ENCODE results near the gene SLC9A2. TPM values are rescaled to one million over a fixed set of nuclear protein-coding genes. Genes with fewer than 3 reads are reported as not detected.

Gene SLC9A2
- total RNA-seq, 1 donor from 2014 or later, result not detected

- no peak for DNase-seq (ENCODE audit: low spot score)
- Histone ChIP-seq H3K27me3 (no peaks in the 10 kb centered on the region), H3K79me2 (ENCODE audit: low read depth) (no peaks in the 10 kb centered on the region), H3K4me3 (no peak overlapping the region), H4K20me1 (ENCODE audit: low read depth) (no peaks in the 10 kb centered on the region), H3K9ac (no peak overlapping the region), H3K36me3 (no peaks in the 10 kb centered on the region), H3K9me3 (ENCODE audit: low read depth) (no peaks in the 10 kb centered on the region), H3K4me1 (no peaks in the 10 kb centered on the region), H3K4me2 (no peak overlapping the region), H3K27ac (no peak overlapping the region), H3F3A (ENCODE audit: low read depth) (no peaks in the 10 kb centered on the region), H2AFZ (replicated peaks) (no peak overlapping the region)
- Mint-ChIP-seq H3K4me3 (no peak overlapping the region), H3K4me1 (no peaks in the 10 kb centered on the region), H3K9me3 (no peaks in the 10 kb centered on the region), H3K27ac (no peak overlapping the region), H3K36me3 (no peaks in the 10 kb centered on the region), H3K27me3 (ENCODE audit: insufficient read depth, low read depth) (no peaks in the 10 kb centered on the region)
- TF ChIP-seq EZH2phosphoT487 (IDR thresholded peaks at IDR 0.05), result no peak
- TF ChIP-seq, protein P1, sequence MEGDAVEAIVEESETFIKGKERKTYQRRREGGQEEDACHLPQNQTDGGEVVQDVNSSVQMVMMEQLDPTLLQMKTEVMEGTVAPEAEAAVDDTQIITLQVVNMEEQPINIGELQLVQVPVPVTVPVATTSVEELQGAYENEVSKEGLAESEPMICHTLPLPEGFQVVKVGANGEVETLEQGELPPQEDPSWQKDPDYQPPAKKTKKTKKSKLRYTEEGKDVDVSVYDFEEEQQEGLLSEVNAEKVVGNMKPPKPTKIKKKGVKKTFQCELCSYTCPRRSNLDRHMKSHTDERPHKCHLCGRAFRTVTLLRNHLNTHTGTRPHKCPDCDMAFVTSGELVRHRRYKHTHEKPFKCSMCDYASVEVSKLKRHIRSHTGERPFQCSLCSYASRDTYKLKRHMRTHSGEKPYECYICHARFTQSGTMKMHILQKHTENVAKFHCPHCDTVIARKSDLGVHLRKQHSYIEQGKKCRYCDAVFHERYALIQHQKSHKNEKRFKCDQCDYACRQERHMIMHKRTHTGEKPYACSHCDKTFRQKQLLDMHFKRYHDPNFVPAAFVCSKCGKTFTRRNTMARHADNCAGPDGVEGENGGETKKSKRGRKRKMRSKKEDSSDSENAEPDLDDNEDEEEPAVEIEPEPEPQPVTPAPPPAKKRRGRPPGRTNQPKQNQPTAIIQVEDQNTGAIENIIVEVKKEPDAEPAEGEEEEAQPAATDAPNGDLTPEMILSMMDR (IDR thresholded peaks at IDR 0.05), result no peak
Measured at GRCh38 chr2:102635317-102635716, 16.0 kb downstream of the SLC9A2 start.

GRCh38 chr2:102636283-102636907, 17.0 kb downstream of the SLC9A2 start:
- H3K27me3 ChIP-seq, result no peaks in the 10 kb centered on the region
- no peak overlapping the region for H2AFZ ChIP-seq (replicated peaks)
- Mint-ChIP-seq H3K9me3 (no peaks in the 10 kb centered on the region), H3K4me1 (no peaks in the 10 kb centered on the region), H3K27ac (no peak overlapping the region), H3K36me3 (no peaks in the 10 kb centered on the region), H3K27me3 (ENCODE audit: insufficient read depth, low read depth) (no peaks in the 10 kb centered on the region), H3K4me3 (no peak overlapping the region)
- H4K20me1 ChIP-seq (ENCODE audit: low read depth), result no peaks in the 10 kb centered on the region
- no peak overlapping the region for H3K27ac ChIP-seq
- no peaks in the 10 kb centered on the region for H3K36me3 ChIP-seq
- no peak overlapping the region for H3K4me3 ChIP-seq
- no peaks in the 10 kb centered on the region for H3K4me1 ChIP-seq
- TF ChIP-seq, protein P1 (IDR thresholded peaks at IDR 0.05), result no peak
- no peak for TF ChIP-seq EZH2 (IDR thresholded peaks at IDR 0.05)
- no peak for TF ChIP-seq EZH2phosphoT487 (IDR thresholded peaks at IDR 0.05)
- no peaks in the 10 kb centered on the region for H3K79me2 ChIP-seq (ENCODE audit: low read depth)
- no peak overlapping the region for H3K9ac ChIP-seq
- no peak for DNase-seq (ENCODE audit: low spot score)
- no peak overlapping the region for H3K4me2 ChIP-seq
- no peaks in the 10 kb centered on the region for H3K9me3 ChIP-seq (ENCODE audit: low read depth)
- no peaks in the 10 kb centered on the region for H3F3A ChIP-seq (ENCODE audit: low read depth)

- Mint-ChIP-seq H3K27me3 (ENCODE audit: insufficient read depth, low read depth) (no peaks in the 10 kb centered on the region), H3K4me3 (no peak overlapping the region), H3K36me3 (no peaks in the 10 kb centered on the region), H3K9me3 (no peaks in the 10 kb centered on the region), H3K4me1 (no peaks in the 10 kb centered on the region), H3K27ac (no peak overlapping the region)
- Histone ChIP-seq H3F3A (ENCODE audit: low read depth) (no peaks in the 10 kb centered on the region), H4K20me1 (ENCODE audit: low read depth) (no peaks in the 10 kb centered on the region), H3K4me1 (no peaks in the 10 kb centered on the region), H2AFZ (replicated peaks) (no peak overlapping the region), H3K4me2 (no peak overlapping the region), H3K4me3 (no peak overlapping the region), H3K9ac (no peak overlapping the region), H3K27ac (no peak overlapping the region), H3K9me3 (ENCODE audit: low read depth) (no peaks in the 10 kb centered on the region), H3K27me3 (no peaks in the 10 kb centered on the region), H3K79me2 (ENCODE audit: low read depth) (no peaks in the 10 kb centered on the region), H3K36me3 (no peaks in the 10 kb centered on the region)
- TF ChIP-seq EZH2phosphoT487 (IDR thresholded peaks at IDR 0.05), result no peak
- TF ChIP-seq, protein P1 (IDR thresholded peaks at IDR 0.05), result no peak
- DNase-seq (ENCODE audit: low spot score), result no peak
Measured at GRCh38 chr2:102637358-102637757, 18.0 kb downstream of the SLC9A2 start.

All from neural progenitor cell (in vitro differentiated cells).